Body of pancreas (tissue), 4 donors: ENCODE results near the gene AUTS2.

ENCODE experiments used
- CTCF ChIP-seq, 7 experiments: fragments of 450-650 bp in 4 of 7; fragments of 200-600 bp in 3 of 7; sonication (generic) in 3 of 7; IDR thresholded peaks; one replicate each; pipeline ENCODE4 v1.5.1; 2016 to 2019; ENCODE audit warnings: antibody characterized with exemption in 7 of 7
- POLR2A ChIP-seq, 3 donors: fragments of 450-650 bp; IDR thresholded peaks; one replicate each; pipeline ENCODE4 v1.6.1; 2016; ENCODE audit warnings: antibody characterized with exemption in 3 of 3, mild to moderate bottlenecking in 2 of 3

DNA sequence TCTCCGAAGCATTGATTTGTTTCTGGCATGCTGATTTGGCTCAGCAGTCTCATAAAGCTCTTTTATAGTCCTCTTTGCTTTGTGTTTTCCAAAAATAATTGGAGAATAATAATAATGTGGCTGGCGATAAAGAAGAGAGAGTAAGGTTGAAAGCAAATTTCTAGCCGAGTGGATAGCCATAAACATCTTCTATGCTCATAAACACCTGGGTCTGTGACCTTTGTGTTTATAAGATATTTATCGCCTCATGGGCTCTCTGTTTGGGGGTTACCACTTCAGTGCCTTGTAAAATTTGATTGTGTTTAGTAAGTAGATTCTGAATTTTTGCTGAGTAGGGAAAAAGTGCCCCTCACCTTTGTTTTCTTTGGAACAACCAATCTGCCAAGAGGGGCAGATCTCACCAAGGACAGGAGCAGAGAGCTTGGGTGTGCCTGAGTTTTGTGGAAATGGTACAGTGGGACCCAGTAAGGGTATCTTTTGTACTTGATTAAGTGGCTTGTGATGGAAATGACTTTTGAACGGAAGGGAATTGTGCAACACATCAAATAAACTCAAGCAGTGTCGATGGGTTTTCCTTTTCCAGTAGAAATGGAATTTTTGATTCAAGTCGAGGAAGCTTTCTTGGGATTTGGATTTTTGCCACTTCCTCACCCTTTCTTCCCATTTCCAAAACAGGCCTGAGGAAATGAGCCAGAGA is 220.5 kb downstream of the AUTS2 start:
- no peak for TF ChIP-seq CTCF (IDR thresholded peaks at IDR 0.05)
- TF ChIP-seq POLR2A (IDR thresholded peaks at IDR 0.05), result no peak
